Prostate gland (tissue), 2 donors: ENCODE data around the gene TGM2.

ENCODE experiments used
- CTCF ChIP-seq, 4 experiments: fragments of 200-600 bp in 2 of 4; fragments of 450-650 bp in 2 of 4; sonication (generic) in 2 of 4; IDR thresholded peaks; 1 replicate in 3 of 4; 2 replicates in 1 of 4; pipeline ENCODE4 v1.5.1; 2016 to 2019; ENCODE audit warnings: antibody characterized with exemption in 4 of 4, mild to moderate bottlenecking in 2 of 4, moderate library complexity in 2 of 4
- POLR2A ChIP-seq: fragments of 450-650 bp; IDR thresholded peaks from one replicate; pipeline ENCODE4 v1.6.1; 2016; ENCODE audit warnings: antibody characterized with exemption, mild to moderate bottlenecking
- POLR2AphosphoS5 ChIP-seq: sonication (generic); formaldehyde crosslinking; IDR thresholded peaks from one replicate; pipeline ENCODE4 v1.6.1; 2017; ENCODE audit warnings: antibody characterized with exemption

- TF ChIP-seq POLR2AphosphoS5 (no peak), CTCF (IDR thresholded peaks at IDR 0.05) (no peak), POLR2A (no peak)
Measured at GRCh38 chr20:38141204-38141888, 23.7 kb downstream of the TGM2 start.
